ENCODE data around the gene SCO2. TPM values are rescaled to one million over a fixed set of nuclear protein-coding genes. Genes with fewer than 3 reads are reported as not detected.

The SCO2 gene
- total RNA-seq, 1 donor from 2014 or later = 0.65 TPM

- Mint-ChIP-seq H3K4me3 (peak overlapping the region; percentile 80), H3K9me3 (no peaks in the 10 kb centered on the region), H3K27me3 (ENCODE audit: low read depth) (peaks cover 19% of the 10 kb centered on the region), H3K27ac (peak overlapping the region; percentile 90), H3K36me3 (peaks cover 2% of the 10 kb centered on the region), H3K4me1 (peaks cover 14% of the 10 kb centered on the region)
- TF ChIP-seq CTCF (IDR thresholded peaks at IDR 0.05; ENCODE audit: unreplicated experiment) = no peak
- peak in 1 of 2 experiments; percentile 20 for DNase-seq (ENCODE audit: low spot score in 2 of 2, unreplicated experiment in 2 of 2)
Observed at GRCh38 chr22:50524676-50525103, 708 bp downstream of the SCO2 start.

GRCh38 chr22:50523806-50524675 is 1.4 kb downstream of the SCO2 start:
- H3K27me3 Mint-ChIP-seq (ENCODE audit: low read depth) = peaks cover 14% of the 10 kb centered on the region
- no peak for DNase-seq (ENCODE audit: low spot score in 2 of 2, unreplicated experiment in 2 of 2)
- no peak for TF ChIP-seq CTCF (IDR thresholded peaks at IDR 0.05; ENCODE audit: unreplicated experiment)
- H3K27ac Mint-ChIP-seq = peak overlapping the region; percentile 90
- H3K36me3 Mint-ChIP-seq = peaks cover 6% of the 10 kb centered on the region
- H3K4me3 Mint-ChIP-seq = peak overlapping the region; percentile 80
- peaks cover 14% of the 10 kb centered on the region for H3K4me1 Mint-ChIP-seq
- H3K9me3 Mint-ChIP-seq = no peaks in the 10 kb centered on the region

GRCh38 chr22:50523458-50523805 is 2.0 kb downstream of the SCO2 start:
- TF ChIP-seq CTCF (IDR thresholded peaks at IDR 0.05; ENCODE audit: unreplicated experiment) = no peak
- Mint-ChIP-seq H3K4me3 (peak overlapping the region; percentile 38), H3K27ac (no peak overlapping the region)

GRCh38 chr22:50522806-50523438 is 2.5 kb downstream of the SCO2 start:
- Mint-ChIP-seq H3K9me3 (no peaks in the 10 kb centered on the region), H3K27ac (no peak overlapping the region), H3K4me3 (peak overlapping the region; percentile 38), H3K36me3 (peaks cover 6% of the 10 kb centered on the region), H3K4me1 (peaks cover 14% of the 10 kb centered on the region), H3K27me3 (ENCODE audit: low read depth) (peaks cover 2% of the 10 kb centered on the region)
- DNase-seq (ENCODE audit: low spot score in 2 of 2, unreplicated experiment in 2 of 2) = no peak
- no peak for TF ChIP-seq CTCF (IDR thresholded peaks at IDR 0.05; ENCODE audit: unreplicated experiment)

More at GRCh38 chr22:50523458-50523805, 2.0 kb downstream of the SCO2 start:
- H3K27me3 Mint-ChIP-seq (ENCODE audit: low read depth) = peaks cover 8% of the 10 kb centered on the region
- DNase-seq (ENCODE audit: low spot score in 2 of 2, unreplicated experiment in 2 of 2) = no peak
- H3K36me3 Mint-ChIP-seq = peaks cover 6% of the 10 kb centered on the region
- H3K9me3 Mint-ChIP-seq = no peaks in the 10 kb centered on the region
- peaks cover 14% of the 10 kb centered on the region for H3K4me1 Mint-ChIP-seq

GRCh38 chr22:50522208-50522805 is 3.1 kb downstream of the SCO2 start:
- Mint-ChIP-seq H3K36me3 (peaks cover 6% of the 10 kb centered on the region), H3K27me3 (ENCODE audit: low read depth) (no peaks in the 10 kb centered on the region), H3K4me1 (peaks cover 14% of the 10 kb centered on the region), H3K27ac (no peak overlapping the region), H3K9me3 (no peaks in the 10 kb centered on the region), H3K4me3 (no peak overlapping the region)
- no peak for DNase-seq (ENCODE audit: low spot score in 2 of 2, unreplicated experiment in 2 of 2)
- no peak for TF ChIP-seq CTCF (IDR thresholded peaks at IDR 0.05; ENCODE audit: unreplicated experiment)
